ENCODE data around the gene ARHGAP11A.

DNA sequence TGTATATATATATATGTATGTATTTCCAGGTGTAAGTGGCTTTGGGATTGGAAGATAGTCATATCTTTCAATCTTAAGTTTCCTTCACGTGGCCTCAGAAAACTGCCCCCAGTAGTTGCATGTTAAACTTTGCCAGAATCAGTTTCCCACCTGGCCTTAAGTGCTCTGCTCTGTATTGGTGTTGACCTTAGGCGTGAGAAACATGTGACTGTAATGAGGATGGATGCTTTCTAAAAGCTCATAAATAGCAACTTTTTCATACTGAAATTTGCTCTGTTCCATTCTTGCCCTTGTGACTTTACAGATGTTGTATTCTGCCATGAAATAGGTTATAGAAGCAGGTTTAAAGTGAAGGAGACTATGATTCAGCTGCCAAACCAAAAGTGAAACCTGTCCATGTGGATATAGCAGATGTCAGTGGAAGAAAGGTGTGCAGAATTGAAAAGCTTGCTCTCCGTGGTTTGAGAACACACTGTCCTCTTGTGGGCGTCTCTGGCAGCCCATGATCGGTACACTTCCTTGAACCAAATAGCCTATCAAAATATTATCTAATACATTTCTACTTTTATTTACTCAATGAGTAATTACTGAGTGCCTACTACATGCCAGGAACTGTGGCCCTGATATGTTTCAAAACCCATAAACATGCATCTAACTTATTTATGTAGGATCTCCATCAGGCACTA, 42.0 kb downstream of the ARHGAP11A start:
- TF ChIP-seq, protein P1, sequence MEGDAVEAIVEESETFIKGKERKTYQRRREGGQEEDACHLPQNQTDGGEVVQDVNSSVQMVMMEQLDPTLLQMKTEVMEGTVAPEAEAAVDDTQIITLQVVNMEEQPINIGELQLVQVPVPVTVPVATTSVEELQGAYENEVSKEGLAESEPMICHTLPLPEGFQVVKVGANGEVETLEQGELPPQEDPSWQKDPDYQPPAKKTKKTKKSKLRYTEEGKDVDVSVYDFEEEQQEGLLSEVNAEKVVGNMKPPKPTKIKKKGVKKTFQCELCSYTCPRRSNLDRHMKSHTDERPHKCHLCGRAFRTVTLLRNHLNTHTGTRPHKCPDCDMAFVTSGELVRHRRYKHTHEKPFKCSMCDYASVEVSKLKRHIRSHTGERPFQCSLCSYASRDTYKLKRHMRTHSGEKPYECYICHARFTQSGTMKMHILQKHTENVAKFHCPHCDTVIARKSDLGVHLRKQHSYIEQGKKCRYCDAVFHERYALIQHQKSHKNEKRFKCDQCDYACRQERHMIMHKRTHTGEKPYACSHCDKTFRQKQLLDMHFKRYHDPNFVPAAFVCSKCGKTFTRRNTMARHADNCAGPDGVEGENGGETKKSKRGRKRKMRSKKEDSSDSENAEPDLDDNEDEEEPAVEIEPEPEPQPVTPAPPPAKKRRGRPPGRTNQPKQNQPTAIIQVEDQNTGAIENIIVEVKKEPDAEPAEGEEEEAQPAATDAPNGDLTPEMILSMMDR (IDR thresholded peaks at IDR 0.05), result peak in 1 of 3 experiments; percentile 21
- TF ChIP-seq POLR2A (IDR thresholded peaks at IDR 0.05), result no peak
